Endothelial cell of umbilical vein (primary cell): ENCODE measurements around the gene AXIN2. TPM values are rescaled to one million over a fixed set of nuclear protein-coding genes. Genes with fewer than 3 reads are reported as not detected.

Experiments used
- BruUV-seq: library from RNA; stranded (reverse); fragments of 400-500 nt; replicated peaks from 2 replicates; lab custom pipeline; 2021; lab: Mats Ljungman, UMichigan
- CTCF ChIA-PET: fragments of 300-600, 350-600 bp; sonication (Branson Sonifier 250); formaldehyde crosslinking; loops from one replicate; lab custom pipeline; 2021; ENCODE audit warnings: antibody characterized with exemption, inconsistent platforms; lab: Charles Lee
- POLR2A ChIA-PET: fragments of 300-600, 350-600 bp; sonication (Branson Sonifier 250); formaldehyde crosslinking; loops from one replicate; lab custom pipeline; 2021; ENCODE audit warnings: antibody characterized with exemption, inconsistent platforms; lab: Charles Lee
- DNase-seq: peaks from one replicate; pipeline ENCODE4 v3.0.0-alpha.2; 2011; ENCODE audit warnings: low read depth, low spot score
- FAIRE-seq: peaks from 2 replicates; lab custom pipeline; 2011; peaks lifted over from hg19 to GRCh38; lab: Jason Lieb, UNC
- H2AFZ ChIP-seq: 2 replicates; pipeline ENCODE4 v1.6.0; 2012; ENCODE audit warnings: low read depth, low read length, control low read depth, inconsistent platforms
- H3K27ac ChIP-seq: 2 replicates; pipeline ENCODE4 v1.5.1; 2011; ENCODE audit warnings: low read depth, mild to moderate bottlenecking, control low read depth, low read length, moderate library complexity; ENCODE audit not compliant: insufficient read depth
- H3K27me3 ChIP-seq, 2 experiments: 2 replicates each; pipeline versions ENCODE4 v1.6.0 to v1.6.1; 2011; ENCODE audit warnings: low read length in 2 of 2, mixed read lengths in 1 of 2; ENCODE audit not compliant: control insufficient read depth in 2 of 2, insufficient read depth in 2 of 2
- H3K36me3 ChIP-seq, 2 experiments: 2 replicates in 1 of 2; 3 replicates in 1 of 2; pipeline ENCODE4 v1.5.1; 2011; ENCODE audit warnings: low read length in 2 of 2, mild to moderate bottlenecking in 1 of 2, moderate library complexity in 1 of 2; ENCODE audit not compliant: control insufficient read depth in 2 of 2, insufficient read depth in 2 of 2; ENCODE audit errors: extremely low read depth in 1 of 2
- H3K4me1 ChIP-seq: 3 replicates; pipeline ENCODE4 v1.5.1; 2011; ENCODE audit warnings: mild to moderate bottlenecking, low read length; ENCODE audit not compliant: control insufficient read depth, insufficient read depth; ENCODE audit errors: extremely low read depth
- H3K4me2 ChIP-seq: 2 replicates; pipeline ENCODE4 v1.6.1; 2011; ENCODE audit warnings: low read length, control low read depth, mixed read lengths; ENCODE audit not compliant: insufficient read depth
- H3K4me3 ChIP-seq, 3 experiments: fragments of 200-600 bp in 1 of 3; sonication (generic), shearing (Covaris generic) in 1 of 3; replicated peaks in 1 of 3; 2 replicates each; pipeline ENCODE4 v1.5.1; 2011 to 2016; ENCODE audit warnings: control low read depth in 3 of 3, low read length in 3 of 3, mild to moderate bottlenecking in 2 of 3, inconsistent platforms in 1 of 3, low read depth in 1 of 3, moderate library complexity in 1 of 3; ENCODE audit not compliant: insufficient read depth in 1 of 3
- H3K79me2 ChIP-seq: 2 replicates; pipeline ENCODE4 v1.6.0; 2012; ENCODE audit warnings: low read length, inconsistent platforms; ENCODE audit not compliant: control insufficient read depth, insufficient read depth
- H3K9ac ChIP-seq: replicated peaks from 2 replicates; pipeline ENCODE3; 2011; ENCODE audit warnings: low read length, control low read depth; ENCODE audit not compliant: insufficient read depth; ENCODE audit errors: extremely low read depth
- H3K9me1 ChIP-seq: replicated peaks from 3 replicates; pipeline ENCODE4 v1.6.0; 2011; ENCODE audit warnings: mild to moderate bottlenecking, low read length; ENCODE audit not compliant: control insufficient read depth, insufficient read depth; ENCODE audit errors: extremely low read depth
- H3K9me3 ChIP-seq: replicated peaks from 2 replicates; pipeline ENCODE4 v1.5.1; 2012; ENCODE audit warnings: low read length, inconsistent platforms; ENCODE audit not compliant: control insufficient read depth, insufficient read depth
- H4K20me1 ChIP-seq: replicated peaks from 2 replicates; pipeline ENCODE3; 2011; ENCODE audit warnings: mild to moderate bottlenecking, low read length; ENCODE audit not compliant: control insufficient read depth, insufficient read depth; ENCODE audit errors: extremely low read depth
- EZH2 ChIP-seq: IDR thresholded peaks from 2 replicates; pipeline ENCODE4 v1.6.1; 2012; ENCODE audit warnings: borderline replicate concordance, low read depth, mild to moderate bottlenecking, moderate library complexity, low read length, inconsistent platforms; ENCODE audit not compliant: severe bottlenecking
- FOS ChIP-seq: IDR thresholded peaks from 2 replicates; pipeline ENCODE4 v1.6.1; 2011; ENCODE audit warnings: mild to moderate bottlenecking, low read length, moderate library complexity, borderline replicate concordance; ENCODE audit not compliant: insufficient read depth
- GATA2 ChIP-seq: IDR thresholded peaks from 2 replicates; pipeline ENCODE4 v1.7.0; 2011; ENCODE audit warnings: low read depth, mild to moderate bottlenecking, moderate library complexity, mixed read lengths, low read length; ENCODE audit not compliant: insufficient read length, insufficient read depth
- JUN ChIP-seq: IDR thresholded peaks from 2 replicates; pipeline ENCODE4 v1.6.1; 2011; ENCODE audit warnings: borderline replicate concordance, low read depth; ENCODE audit not compliant: insufficient read length, insufficient read depth
- MYC ChIP-seq: IDR thresholded peaks from one replicate; pipeline ENCODE4 v1.6.1; 2011; ENCODE audit warnings: mild to moderate bottlenecking, low read depth, low read length
- POLR2A ChIP-seq: IDR thresholded peaks from 2 replicates; pipeline ENCODE4 v1.6.1; 2012; ENCODE audit warnings: low read depth, mild to moderate bottlenecking, control low read depth, low read length
- POLR2AphosphoS5 ChIP-seq: IDR thresholded peaks from 2 replicates; pipeline ENCODE4 v1.6.1; 2012; ENCODE audit warnings: low read depth, mild to moderate bottlenecking, control low read depth, low read length, moderate library complexity; ENCODE audit not compliant: insufficient read depth
- dilution Hi-C: fragments of 300-500 bp; cut with MboI; formaldehyde crosslinking; loops from one replicate; pipeline ENCODE4 v1.15.0; 2019; ENCODE audit warnings: low sequenced_read_pairs; ENCODE audit not compliant: extremely low pct_ligation_motif_present
- intact Hi-C: fragments of 100-400 bp; cut with micrococcal nuclease; formaldehyde crosslinking; loops from one replicate; pipeline ENCODE4 v1.10.0; 2022
- polyA plus RNA-seq, 4 experiments: library from polyadenylated mRNA; depleted of rRNA in 3 of 4; stranded (reverse) in 3 of 4; unstranded in 1 of 4; fragments of >200 nt; gene quantifications; 2 replicates each; pipeline versions ENCODE4 v1.2.1 to v1.2.3, GENCODE V29; 2011 to 2012; ENCODE audit warnings: missing spikeins in 1 of 4
- total RNA-seq: library from RNA; stranded (reverse); gene quantifications from 2 replicates; pipeline ENCODE4 v1.2.3, GENCODE V29; 2021
- TF ChIP-seq, protein P1 (sequence below): IDR thresholded peaks from 2 replicates; pipeline ENCODE4 v1.6.1; 2011; ENCODE audit not compliant: insufficient read depth, insufficient read length
- TF ChIP-seq, protein P2 (sequence below), 2 donors: IDR thresholded peaks; 1 replicate in 1 of 2; 2 replicates in 1 of 2; pipeline ENCODE4 v1.5.1; 2011; ENCODE audit warnings: low read length in 2 of 2, mild to moderate bottlenecking in 2 of 2, moderate library complexity in 2 of 2, control low read depth in 1 of 2, inconsistent platforms in 1 of 2, low read depth in 1 of 2; ENCODE audit not compliant: insufficient read depth in 1 of 2; ENCODE audit errors: extremely low read depth in 1 of 2

AXIN2 gene
- total and polyA plus RNA-seq, 2 donors (not counting 3 experiments of a cell fraction or from before 2014, with no cell fraction given), result 1.3 to 3.0 TPM

DNA sequence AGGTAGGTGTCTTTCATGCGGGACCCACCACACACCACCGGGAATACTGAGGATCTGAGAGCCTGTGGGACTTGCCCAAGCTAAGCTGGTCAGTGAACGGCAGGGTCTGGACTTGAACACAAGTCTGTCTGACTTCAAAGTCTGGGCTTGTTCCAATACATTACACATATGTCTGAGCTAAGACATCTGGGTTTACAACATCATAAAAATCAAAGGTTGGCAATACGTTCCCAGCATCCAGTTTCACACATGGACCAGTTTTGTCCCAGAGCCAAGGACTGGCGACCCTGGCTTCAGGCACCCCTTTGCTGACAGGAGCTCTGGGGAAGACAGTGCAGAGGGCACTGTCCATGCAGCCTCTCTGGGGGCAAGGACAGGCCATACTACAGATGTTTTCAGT is 27.9 kb upstream of the AXIN2 start:
- Histone ChIP-seq H3K9ac (no peak overlapping the region), H4K20me1 (no peaks in the 10 kb centered on the region), H3K4me3 (no peak overlapping the region), H3K36me3 (no peaks in the 10 kb centered on the region), H3K4me1 (peaks cover 5% of the 10 kb centered on the region), H3K4me2 (no peak overlapping the region), H2AFZ (no peak overlapping the region), H3K27ac (no peak overlapping the region), H3K27me3 (no peaks in the 10 kb centered on the region), H3K9me1 (no peaks in the 10 kb centered on the region), H3K9me3 (no peaks in the 10 kb centered on the region), H3K79me2 (no peaks in the 10 kb centered on the region)
- TF ChIP-seq JUN (no peak), MYC (no peak), GATA2 (no peak), EZH2 (no peak), POLR2AphosphoS5 (no peak), FOS (no peak), POLR2A (no peak)
- TF ChIP-seq, protein P1, sequence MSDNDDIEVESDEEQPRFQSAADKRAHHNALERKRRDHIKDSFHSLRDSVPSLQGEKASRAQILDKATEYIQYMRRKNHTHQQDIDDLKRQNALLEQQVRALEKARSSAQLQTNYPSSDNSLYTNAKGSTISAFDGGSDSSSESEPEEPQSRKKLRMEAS, result no peak
- TF ChIP-seq, protein P2, sequence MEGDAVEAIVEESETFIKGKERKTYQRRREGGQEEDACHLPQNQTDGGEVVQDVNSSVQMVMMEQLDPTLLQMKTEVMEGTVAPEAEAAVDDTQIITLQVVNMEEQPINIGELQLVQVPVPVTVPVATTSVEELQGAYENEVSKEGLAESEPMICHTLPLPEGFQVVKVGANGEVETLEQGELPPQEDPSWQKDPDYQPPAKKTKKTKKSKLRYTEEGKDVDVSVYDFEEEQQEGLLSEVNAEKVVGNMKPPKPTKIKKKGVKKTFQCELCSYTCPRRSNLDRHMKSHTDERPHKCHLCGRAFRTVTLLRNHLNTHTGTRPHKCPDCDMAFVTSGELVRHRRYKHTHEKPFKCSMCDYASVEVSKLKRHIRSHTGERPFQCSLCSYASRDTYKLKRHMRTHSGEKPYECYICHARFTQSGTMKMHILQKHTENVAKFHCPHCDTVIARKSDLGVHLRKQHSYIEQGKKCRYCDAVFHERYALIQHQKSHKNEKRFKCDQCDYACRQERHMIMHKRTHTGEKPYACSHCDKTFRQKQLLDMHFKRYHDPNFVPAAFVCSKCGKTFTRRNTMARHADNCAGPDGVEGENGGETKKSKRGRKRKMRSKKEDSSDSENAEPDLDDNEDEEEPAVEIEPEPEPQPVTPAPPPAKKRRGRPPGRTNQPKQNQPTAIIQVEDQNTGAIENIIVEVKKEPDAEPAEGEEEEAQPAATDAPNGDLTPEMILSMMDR (IDR thresholded peaks at IDR 0.05; ENCODE audit: extremely low read depth in 1 of 2, insufficient read depth in 1 of 2, low read depth in 1 of 2, low read length in 2 of 2), result no peak
- dilution Hi-C loops, result no loop called here
- intact Hi-C loops, result no loop called here
- BruUV-seq, result no TSS peak
- POLR2A ChIA-PET, result no interaction called here
- FAIRE-seq (no peak), DNase-seq (no peak)
- CTCF ChIA-PET, result interaction anchor here (0.8 kb wide), 1 partner anchor 18 kb away, joined by 3 read pairs; no protein-coding TSS in a partner anchor
